PC-9 (cell line): ENCODE data around the gene ZNG1C.
"Not testable (repeated sequence)": the region's sequence is repeated elsewhere in the genome, so short reads cannot be mapped to it uniquely, and the experiment has no call there.

Source experiments
- EZH2 ChIP-seq: fragments of 200-600 bp; sonication (generic); IDR thresholded peaks from 2 replicates; pipeline ENCODE4 v1.8.0; 2017; ENCODE audit warnings: antibody characterized with exemption, low read depth
- TF ChIP-seq, protein P1 (sequence below): fragments of 200-600 bp; sonication (generic); conservative IDR thresholded peaks from 2 replicates; pipeline ENCODE4 v1.6.1; 2017; ENCODE audit warnings: mixed run types, antibody characterized with exemption, mild to moderate bottlenecking, moderate library complexity

GRCh38 chr9:68281041-68281440, 39.3 kb downstream of the ZNG1C start:
- TF ChIP-seq, protein P1, sequence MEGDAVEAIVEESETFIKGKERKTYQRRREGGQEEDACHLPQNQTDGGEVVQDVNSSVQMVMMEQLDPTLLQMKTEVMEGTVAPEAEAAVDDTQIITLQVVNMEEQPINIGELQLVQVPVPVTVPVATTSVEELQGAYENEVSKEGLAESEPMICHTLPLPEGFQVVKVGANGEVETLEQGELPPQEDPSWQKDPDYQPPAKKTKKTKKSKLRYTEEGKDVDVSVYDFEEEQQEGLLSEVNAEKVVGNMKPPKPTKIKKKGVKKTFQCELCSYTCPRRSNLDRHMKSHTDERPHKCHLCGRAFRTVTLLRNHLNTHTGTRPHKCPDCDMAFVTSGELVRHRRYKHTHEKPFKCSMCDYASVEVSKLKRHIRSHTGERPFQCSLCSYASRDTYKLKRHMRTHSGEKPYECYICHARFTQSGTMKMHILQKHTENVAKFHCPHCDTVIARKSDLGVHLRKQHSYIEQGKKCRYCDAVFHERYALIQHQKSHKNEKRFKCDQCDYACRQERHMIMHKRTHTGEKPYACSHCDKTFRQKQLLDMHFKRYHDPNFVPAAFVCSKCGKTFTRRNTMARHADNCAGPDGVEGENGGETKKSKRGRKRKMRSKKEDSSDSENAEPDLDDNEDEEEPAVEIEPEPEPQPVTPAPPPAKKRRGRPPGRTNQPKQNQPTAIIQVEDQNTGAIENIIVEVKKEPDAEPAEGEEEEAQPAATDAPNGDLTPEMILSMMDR: not testable (repeated sequence)
- not testable (repeated sequence) for TF ChIP-seq EZH2
